ENCODE data around the gene KCNA2. TPM values are rescaled to one million over a fixed set of nuclear protein-coding genes. Genes with fewer than 3 reads are reported as not detected.

KCNA2 gene
- total and polyA plus RNA-seq, 4 donors: 0.13 to 1.8 (median 0.87) TPM

DNA sequence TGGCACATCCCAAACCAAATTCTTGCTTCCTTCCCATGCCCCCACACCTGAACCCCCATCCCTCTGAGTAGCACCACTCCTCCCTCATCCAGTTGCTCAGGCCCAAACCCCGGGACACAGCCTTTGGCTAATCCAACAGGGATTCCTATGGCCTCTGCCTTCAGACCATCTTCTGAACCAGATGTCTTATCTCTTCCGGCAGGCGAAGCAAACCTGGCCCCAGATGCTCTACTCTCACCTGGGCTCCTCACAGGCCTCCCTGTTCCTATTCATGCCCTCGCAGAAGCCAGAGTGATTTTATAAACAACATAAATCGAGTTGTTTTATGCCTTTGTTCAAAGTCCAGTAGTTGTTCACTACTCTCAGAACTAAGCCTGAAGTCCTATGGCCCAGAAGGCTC is 12.5 kb upstream of the KCNA2 start:
- WGBS, 2 donors: 64 to 75% methylated on average over 5 of the region's 5 CpGs
- no peak for ATAC-seq (ENCODE audit: low FRiP score)
- H3K4me3 ChIP-seq (ENCODE audit: low read length in 2 of 2): no peak overlapping the region
- peaks cover 1% of the 10 kb centered on the region for H3K9me3 ChIP-seq (ENCODE audit: control insufficient read depth, low read length)
- no peaks in the 10 kb centered on the region for H3K4me1 ChIP-seq (ENCODE audit: control insufficient read depth in 1 of 2, insufficient read depth in 2 of 2, low read length in 2 of 2)
- no peaks in the 10 kb centered on the region for H3K36me3 ChIP-seq (ENCODE audit: control insufficient read depth in 1 of 2, insufficient read depth in 2 of 2, low read length in 1 of 2)
- no peak overlapping the region for H3K27ac ChIP-seq (ENCODE audit: low read depth in 1 of 2, low read length in 2 of 2)
- H3K27me3 ChIP-seq (ENCODE audit: control insufficient read depth in 1 of 2, insufficient read depth in 2 of 2, low read length in 1 of 2): peaks cover 0 to 1% of the 10 kb centered on the region in 2 donors
- intact Hi-C loops (cut with DNase I): loop anchor here (5.0 kb wide), 4 partner anchors 61 to 164 kb away; no protein-coding TSS in a partner anchor
- DNase-seq: no peak

DNA sequence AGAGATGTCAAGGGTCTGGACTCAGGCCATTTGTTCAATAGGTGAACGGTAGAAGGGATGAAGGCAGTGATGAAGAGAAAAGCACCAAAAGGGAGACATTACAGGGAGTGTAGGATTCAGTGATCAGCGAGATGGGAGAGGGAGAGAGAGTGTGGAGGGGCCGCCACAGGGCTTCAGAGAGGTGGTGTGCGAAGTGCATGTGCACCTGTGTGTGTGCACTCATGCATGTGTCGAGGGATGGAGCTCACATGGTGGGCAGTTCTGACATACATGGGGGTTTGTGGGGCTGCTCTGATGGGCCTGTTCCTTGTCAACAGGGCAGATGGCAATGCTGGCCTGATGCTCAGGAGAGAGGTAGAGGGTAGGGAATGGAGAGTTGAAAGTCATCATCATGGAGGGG is 11.4 kb upstream of the KCNA2 start:
- H3K27ac ChIP-seq (ENCODE audit: low read depth in 1 of 2, low read length in 2 of 2): no peak overlapping the region
- no peak overlapping the region for H3K4me3 ChIP-seq (ENCODE audit: low read length in 2 of 2)
- no peaks in the 10 kb centered on the region for H3K9me3 ChIP-seq (ENCODE audit: control insufficient read depth, low read length)
- H3K27me3 ChIP-seq (ENCODE audit: control insufficient read depth in 1 of 2, insufficient read depth in 2 of 2, low read length in 1 of 2): no peaks in the 10 kb centered on the region
- no peak for ATAC-seq (ENCODE audit: low FRiP score)
- no peaks in the 10 kb centered on the region for H3K36me3 ChIP-seq (ENCODE audit: control insufficient read depth in 1 of 2, insufficient read depth in 2 of 2, low read length in 1 of 2)
- H3K4me1 ChIP-seq (ENCODE audit: control insufficient read depth in 1 of 2, insufficient read depth in 2 of 2, low read length in 2 of 2): no peaks in the 10 kb centered on the region
- WGBS, 2 donors: 72 to 79% methylated on average over 5 of the region's 5 CpGs
- no peak for DNase-seq
- intact Hi-C loops (cut with DNase I): loop anchor here (5.0 kb wide), 4 partner anchors 60 to 165 kb away; no protein-coding TSS in a partner anchor

DNA sequence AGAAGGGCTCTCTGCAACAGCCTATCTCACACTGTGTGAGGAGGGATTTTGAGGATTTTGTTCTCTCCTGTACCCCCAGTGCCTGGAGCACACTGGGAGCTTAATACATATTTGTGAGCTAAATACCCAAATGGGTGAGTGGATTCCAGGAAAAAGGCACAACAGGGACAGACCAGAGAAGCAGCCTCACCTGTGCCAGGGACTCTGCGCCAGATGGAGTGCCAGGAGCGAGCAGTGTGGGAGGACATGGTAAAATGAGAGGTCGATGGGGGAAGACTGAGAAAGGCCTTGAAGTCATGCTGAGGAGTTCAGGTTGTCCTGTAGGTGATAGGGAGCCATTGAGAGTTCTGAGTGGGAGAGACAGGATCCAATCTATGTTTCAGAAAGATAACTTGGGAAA is 11.0 kb upstream of the KCNA2 start:
- H3K9me3 ChIP-seq (ENCODE audit: control insufficient read depth, low read length): no peaks in the 10 kb centered on the region
- 69 to 78% methylated on average over 3 of the region's 3 CpGs for WGBS, 2 donors
- DNase-seq (no peak), ATAC-seq (ENCODE audit: low FRiP score) (no peak)
- H3K27me3 ChIP-seq (ENCODE audit: control insufficient read depth in 1 of 2, insufficient read depth in 2 of 2, low read length in 1 of 2): no peaks in the 10 kb centered on the region
- no peak overlapping the region for H3K27ac ChIP-seq (ENCODE audit: low read depth in 1 of 2, low read length in 2 of 2)
- H3K4me3 ChIP-seq (ENCODE audit: low read length in 2 of 2): no peak overlapping the region
- intact Hi-C loops (cut with DNase I): loop anchor here (5.0 kb wide), 4 partner anchors 60 to 165 kb away; no protein-coding TSS in a partner anchor
- H3K36me3 ChIP-seq (ENCODE audit: control insufficient read depth in 1 of 2, insufficient read depth in 2 of 2, low read length in 1 of 2): no peaks in the 10 kb centered on the region
- H3K4me1 ChIP-seq (ENCODE audit: control insufficient read depth in 1 of 2, insufficient read depth in 2 of 2, low read length in 2 of 2): no peaks in the 10 kb centered on the region

DNA sequence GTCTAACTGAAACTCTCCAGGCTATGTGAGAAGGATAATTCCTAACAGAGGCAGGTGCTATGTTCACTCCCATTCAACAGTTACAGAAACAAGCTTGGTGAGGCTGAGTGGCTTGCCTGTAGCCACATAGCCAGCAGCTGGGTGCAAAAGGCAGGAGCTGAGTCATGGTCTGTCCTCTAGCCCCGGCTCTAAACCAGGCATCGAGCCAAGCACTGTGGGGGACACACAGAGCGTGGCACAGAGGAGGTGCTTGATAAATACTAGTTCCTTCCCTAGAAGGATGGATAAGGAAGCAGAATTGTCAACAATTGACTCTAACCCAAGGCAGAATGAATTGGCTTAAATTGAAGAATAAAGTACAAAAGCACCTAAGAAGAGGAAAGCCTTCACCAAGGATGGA is 10.4 kb upstream of the KCNA2 start:
- DNase-seq (no peak), ATAC-seq (ENCODE audit: low FRiP score) (no peak)
- WGBS, 2 donors: 16 to 20% methylated on average over 3 of the region's 3 CpGs

DNA sequence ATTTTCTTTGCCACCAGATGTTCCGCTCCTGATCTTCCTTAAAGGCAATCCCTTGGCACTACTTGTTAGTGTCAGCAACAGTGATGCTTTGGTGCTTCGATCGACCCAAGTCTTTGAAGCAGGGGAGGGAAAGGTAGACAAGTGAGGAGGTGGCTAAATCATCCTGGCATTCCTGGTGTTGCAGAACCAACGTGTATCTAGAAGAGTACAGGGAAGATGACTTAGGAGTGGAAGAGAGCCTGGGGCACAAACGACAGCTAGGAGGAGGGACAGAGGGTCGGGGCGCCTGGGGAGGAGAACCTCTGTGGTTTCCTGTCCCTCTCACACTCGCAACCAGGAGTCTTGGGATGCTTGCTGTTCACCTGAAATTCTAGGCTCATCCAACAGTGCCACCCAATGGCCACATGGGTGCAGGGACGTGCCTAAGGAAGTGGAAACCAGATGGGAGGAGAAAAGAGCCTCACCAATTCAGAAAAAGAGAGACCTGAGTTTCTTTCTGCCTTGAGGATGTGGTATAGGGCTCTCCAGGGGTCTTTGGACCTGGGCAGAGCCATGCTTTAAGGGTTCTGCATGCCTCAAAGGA is 9.5 kb upstream of the KCNA2 start:
- intact Hi-C loops (cut with DNase I): loop anchor here (1.0 to 5.0 kb wide), 6 partner anchors 58 to 167 kb away; no protein-coding TSS in a partner anchor
- DNase-seq (peak; percentile 68 to 84), ATAC-seq (ENCODE audit: low FRiP score) (no peak)
- Histone ChIP-seq H3K27me3 (ENCODE audit: control insufficient read depth in 1 of 2, insufficient read depth in 2 of 2, low read length in 1 of 2) (no peaks in the 10 kb centered on the region), H3K4me3 (ENCODE audit: low read length in 2 of 2) (no peak overlapping the region), H3K27ac (ENCODE audit: low read depth in 1 of 2, low read length in 2 of 2) (no peak overlapping the region), H3K36me3 (ENCODE audit: control insufficient read depth in 1 of 2, insufficient read depth in 2 of 2, low read length in 1 of 2) (no peaks in the 10 kb centered on the region), H3K4me1 (ENCODE audit: control insufficient read depth in 1 of 2, insufficient read depth in 2 of 2, low read length in 2 of 2) (no peaks in the 10 kb centered on the region), H3K9me3 (ENCODE audit: control insufficient read depth, low read length) (no peaks in the 10 kb centered on the region)
- 24 to 25% methylated on average over 9 of the region's 9 CpGs for WGBS, 2 donors

More for the DNA sequence above, 10.4 kb upstream of the KCNA2 start:
- Histone ChIP-seq H3K27me3 (ENCODE audit: control insufficient read depth in 1 of 2, insufficient read depth in 2 of 2, low read length in 1 of 2) (no peaks in the 10 kb centered on the region), H3K4me1 (ENCODE audit: control insufficient read depth in 1 of 2, insufficient read depth in 2 of 2, low read length in 2 of 2) (no peaks in the 10 kb centered on the region), H3K4me3 (ENCODE audit: low read length in 2 of 2) (no peak overlapping the region), H3K36me3 (ENCODE audit: control insufficient read depth in 1 of 2, insufficient read depth in 2 of 2, low read length in 1 of 2) (no peaks in the 10 kb centered on the region), H3K27ac (ENCODE audit: low read depth in 1 of 2, low read length in 2 of 2) (no peak overlapping the region), H3K9me3 (ENCODE audit: control insufficient read depth, low read length) (no peaks in the 10 kb centered on the region)
- intact Hi-C loops (cut with DNase I): loop anchor here (5.0 kb wide), 4 partner anchors 59 to 166 kb away; no protein-coding TSS in a partner anchor

DNA sequence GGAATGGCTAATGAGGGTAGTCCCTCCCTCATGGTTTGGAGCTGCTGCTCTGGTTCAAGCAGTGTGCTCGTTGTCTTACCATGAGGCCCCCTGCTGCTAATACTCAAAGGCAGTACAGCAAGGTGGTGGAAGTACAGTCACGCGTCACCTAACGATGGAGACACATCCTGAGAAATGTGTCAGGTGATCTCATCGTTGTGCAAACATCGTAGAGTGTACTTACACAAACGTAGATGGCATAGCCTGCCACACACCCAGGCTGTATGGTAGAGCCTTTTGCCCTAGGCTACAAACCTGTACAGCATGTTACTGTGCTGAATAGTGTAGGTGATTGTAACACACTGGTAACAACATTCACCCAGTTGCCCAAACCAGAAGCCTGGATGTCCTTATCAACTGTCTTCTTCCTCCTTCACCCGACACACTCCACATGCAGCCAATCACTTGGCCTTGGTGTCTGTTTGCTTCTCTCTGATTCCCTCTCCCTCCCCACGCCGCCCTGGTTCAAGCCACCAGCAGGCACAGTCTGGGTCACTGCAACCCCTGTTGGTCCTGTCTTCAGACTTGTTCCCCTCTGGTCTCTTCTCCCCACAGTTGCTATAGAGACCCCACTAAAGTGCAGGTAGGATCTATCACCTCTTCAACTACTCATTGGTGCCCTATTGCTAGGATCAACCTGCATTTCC is 6.0 kb upstream of the KCNA2 start:
- ATAC-seq (ENCODE audit: low FRiP score) (no peak), DNase-seq (no peak)
- Histone ChIP-seq H3K4me3 (ENCODE audit: low read length in 2 of 2) (no peak overlapping the region), H3K9me3 (ENCODE audit: control insufficient read depth, low read length) (no peaks in the 10 kb centered on the region), H3K27ac (ENCODE audit: low read depth in 1 of 2, low read length in 2 of 2) (no peak overlapping the region), H3K27me3 (ENCODE audit: control insufficient read depth in 1 of 2, insufficient read depth in 2 of 2, low read length in 1 of 2) (no peaks in the 10 kb centered on the region), H3K36me3 (ENCODE audit: control insufficient read depth in 1 of 2, insufficient read depth in 2 of 2, low read length in 1 of 2) (no peaks in the 10 kb centered on the region), H3K4me1 (ENCODE audit: control insufficient read depth in 1 of 2, insufficient read depth in 2 of 2, low read length in 2 of 2) (no peaks in the 10 kb centered on the region)
- WGBS, 2 donors: 75 to 80% methylated on average over 10 of the region's 10 CpGs
- intact Hi-C loops (cut with DNase I): no loop called here

DNA sequence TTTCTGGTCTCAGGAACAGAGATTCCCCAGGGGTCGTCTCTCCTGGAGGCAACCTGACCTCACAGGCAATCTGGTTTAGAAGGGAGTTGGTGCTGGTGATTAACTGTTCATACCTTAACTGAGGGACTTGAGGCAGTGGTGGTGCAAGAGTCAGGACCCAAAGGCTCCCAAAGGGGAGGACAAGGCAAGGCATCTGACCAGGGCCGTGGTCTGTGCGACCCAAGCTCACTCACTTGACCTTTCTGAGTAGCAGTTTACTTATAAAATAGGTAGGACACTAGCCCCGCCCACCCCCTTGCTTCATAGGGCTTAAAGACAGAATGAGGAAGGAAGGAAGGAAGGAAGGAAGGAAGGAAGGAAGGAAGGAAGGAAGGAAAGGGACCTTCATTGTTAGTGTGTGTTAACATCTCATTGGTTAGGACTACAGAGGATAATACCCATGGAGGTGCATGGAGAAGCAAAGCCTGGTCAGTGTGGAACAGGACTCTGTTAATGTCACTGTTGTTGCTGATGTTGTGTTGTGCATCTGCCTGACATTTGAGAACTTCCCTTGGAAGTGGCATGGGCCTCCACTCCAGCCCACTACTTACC is 4.6 kb upstream of the KCNA2 start:
- Histone ChIP-seq H3K27me3 (ENCODE audit: control insufficient read depth in 1 of 2, insufficient read depth in 2 of 2, low read length in 1 of 2) (no peaks in the 10 kb centered on the region), H3K9me3 (ENCODE audit: control insufficient read depth, low read length) (no peaks in the 10 kb centered on the region), H3K36me3 (ENCODE audit: control insufficient read depth in 1 of 2, insufficient read depth in 2 of 2, low read length in 1 of 2) (no peaks in the 10 kb centered on the region), H3K27ac (ENCODE audit: low read depth in 1 of 2, low read length in 2 of 2) (no peak overlapping the region), H3K4me1 (ENCODE audit: control insufficient read depth in 1 of 2, insufficient read depth in 2 of 2, low read length in 2 of 2) (no peaks in the 10 kb centered on the region), H3K4me3 (ENCODE audit: low read length in 2 of 2) (no peak overlapping the region)
- intact Hi-C loops (cut with DNase I): no loop called here
- DNase-seq (no peak), ATAC-seq (ENCODE audit: low FRiP score) (no peak)
- WGBS, 2 donors: 93 to 95% methylated on average over 4 of the region's 4 CpGs

DNA sequence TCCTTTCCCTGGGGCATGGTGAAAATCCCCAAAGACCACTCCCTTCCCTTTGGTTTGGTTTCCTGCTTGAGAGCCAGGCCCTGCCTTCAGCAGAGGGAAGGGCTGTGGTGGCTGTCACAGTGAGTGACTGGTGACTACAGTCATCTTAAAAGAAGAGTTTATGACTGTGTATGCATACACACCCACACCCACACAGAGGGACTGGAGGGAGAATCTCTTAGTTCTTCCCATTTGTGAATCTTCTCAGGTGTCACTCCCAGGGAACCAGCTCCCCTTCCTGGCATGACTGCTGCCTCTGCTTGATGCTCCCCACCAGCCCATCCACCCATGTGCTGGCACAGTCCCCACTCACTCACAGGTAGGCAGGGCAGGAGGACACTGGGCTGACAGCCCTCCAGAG is 3.9 kb upstream of the KCNA2 start:
- no peak overlapping the region for H3K4me3 ChIP-seq (ENCODE audit: low read length in 2 of 2)
- no peaks in the 10 kb centered on the region for H3K36me3 ChIP-seq (ENCODE audit: control insufficient read depth in 1 of 2, insufficient read depth in 2 of 2, low read length in 1 of 2)
- no peaks in the 10 kb centered on the region for H3K4me1 ChIP-seq (ENCODE audit: control insufficient read depth in 1 of 2, insufficient read depth in 2 of 2, low read length in 2 of 2)
- H3K27ac ChIP-seq (ENCODE audit: low read depth in 1 of 2, low read length in 2 of 2): no peak overlapping the region
- intact Hi-C loops (cut with DNase I): no loop called here
- H3K9me3 ChIP-seq (ENCODE audit: control insufficient read depth, low read length): no peaks in the 10 kb centered on the region
- DNase-seq (no peak), ATAC-seq (ENCODE audit: low FRiP score) (no peak)
- no peaks in the 10 kb centered on the region for H3K27me3 ChIP-seq (ENCODE audit: control insufficient read depth in 1 of 2, insufficient read depth in 2 of 2, low read length in 1 of 2)

DNA sequence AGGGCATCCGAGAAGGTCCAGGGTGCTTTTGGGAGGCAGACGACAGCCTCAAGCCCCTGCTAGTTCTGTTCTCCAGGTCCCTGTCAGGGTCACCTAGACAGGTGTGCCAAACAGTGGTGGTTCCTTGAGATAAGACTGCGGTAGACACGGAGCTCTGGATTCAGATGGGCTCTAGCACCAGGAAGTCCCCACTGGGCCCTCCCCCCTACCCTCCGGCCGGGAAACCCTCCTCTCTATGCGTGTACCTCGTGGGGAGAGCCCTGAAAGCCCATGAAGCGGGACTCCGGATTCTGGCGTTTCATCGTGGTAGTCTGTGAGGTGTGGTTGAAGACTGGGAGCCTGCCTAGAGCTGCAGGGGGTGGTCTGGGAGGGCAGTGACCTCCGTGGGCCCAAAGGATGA is 2.1 kb upstream of the KCNA2 start:
- no peaks in the 10 kb centered on the region for H3K36me3 ChIP-seq (ENCODE audit: control insufficient read depth in 1 of 2, insufficient read depth in 2 of 2, low read length in 1 of 2)
- H3K27me3 ChIP-seq (ENCODE audit: control insufficient read depth in 1 of 2, insufficient read depth in 2 of 2, low read length in 1 of 2): no peaks in the 10 kb centered on the region
- H3K4me1 ChIP-seq (ENCODE audit: control insufficient read depth in 1 of 2, insufficient read depth in 2 of 2, low read length in 2 of 2): no peaks in the 10 kb centered on the region
- no peak for DNase-seq
- no peak overlapping the region for H3K4me3 ChIP-seq (ENCODE audit: low read length in 2 of 2)
- ATAC-seq (ENCODE audit: low FRiP score): no peak
- intact Hi-C loops (cut with DNase I): no loop called here
- no peak overlapping the region for H3K27ac ChIP-seq (ENCODE audit: low read depth in 1 of 2, low read length in 2 of 2)
- H3K9me3 ChIP-seq (ENCODE audit: control insufficient read depth, low read length): no peaks in the 10 kb centered on the region
- WGBS, 2 donors: 37 to 44% methylated on average over 13 of the region's 13 CpGs
